ENCODE results near the gene ANTXR1. TPM values are rescaled to one million over a fixed set of nuclear protein-coding genes. Genes with fewer than 3 reads are reported as not detected.
A peak's percentile ranks its signal among the peaks of the same experiment; 100 is the strongest.

The ANTXR1 gene
- total and polyA plus RNA-seq, 2 experiments from 2014 or later = 128 to 191 TPM

DNA sequence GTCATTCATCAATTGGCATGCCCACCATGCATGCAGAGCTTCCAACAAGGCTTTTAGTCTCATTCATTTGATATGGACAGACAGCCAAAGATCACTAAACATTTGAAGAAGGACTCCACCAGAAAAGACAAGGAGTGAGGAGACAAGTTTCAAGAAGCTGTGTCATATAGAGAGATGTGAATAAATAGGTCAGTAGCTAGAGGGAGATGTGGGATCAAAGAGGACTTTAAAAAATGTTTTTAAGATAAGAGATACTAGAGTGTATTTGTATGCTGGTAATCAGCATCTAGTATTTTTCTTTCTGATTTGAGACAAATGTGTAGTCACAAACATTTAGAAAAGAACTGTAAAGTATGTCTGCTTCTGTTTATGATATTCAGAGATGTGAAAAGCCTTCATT lies 48.5 kb downstream of the ANTXR1 start:
- H2AFZ ChIP-seq = no peak overlapping the region
- no peaks in the 10 kb centered on the region for H3K9me3 ChIP-seq (ENCODE audit: low read depth)
- H3K79me2 ChIP-seq (ENCODE audit: insufficient read depth) = peaks cover 86% of the 10 kb centered on the region
- H4K20me1 ChIP-seq (ENCODE audit: insufficient read depth) = 0 out of 2 replicates have a peak, but pooled peaks cover 9% of the 10 kb centered on the region
- in situ Hi-C loops (cut with MboI) = no loop called here
- peaks cover 40% of the 10 kb centered on the region for H3F3A ChIP-seq (ENCODE audit: insufficient read depth)
- peaks cover 27% of the 10 kb centered on the region; the same call in 1 of the 2 replicates for H3K36me3 ChIP-seq (ENCODE audit: low read depth)
- H3K4me2 ChIP-seq (ENCODE audit: unreplicated experiment) = no peak overlapping the region
- no peaks in the 10 kb centered on the region for H3K9me2 ChIP-seq (ENCODE audit: insufficient read depth)
- peaks cover 24% of the 10 kb centered on the region for H3K4me1 ChIP-seq (ENCODE audit: insufficient read depth)
- H3K4me3 ChIP-seq = no peak overlapping the region
- H3K27ac ChIP-seq = no peak overlapping the region
- H3K9ac ChIP-seq = no peak overlapping the region
- H3K27me3 ChIP-seq (replicated peaks; ENCODE audit: insufficient read depth) = no peaks in the 10 kb centered on the region
- TF ChIP-seq EZH2 (IDR thresholded peaks at IDR 0.05; ENCODE audit: insufficient read depth, poor library complexity, severe bottlenecking) = no peak
- no peak for TF ChIP-seq EZH2phosphoT487 (IDR thresholded peaks at IDR 0.05; ENCODE audit: insufficient read depth, low read depth)
- no peak for DNase-seq

- in situ Hi-C loops (cut with MboI) = no loop called here
- Histone ChIP-seq H3K4me2 (ENCODE audit: unreplicated experiment) (no peak overlapping the region), H2AFZ (no peak overlapping the region), H3K9ac (no peak overlapping the region), H3K4me1 (ENCODE audit: insufficient read depth) (peaks cover 23% of the 10 kb centered on the region), H3K36me3 (ENCODE audit: low read depth) (peaks cover 33% of the 10 kb centered on the region; the same call in 1 of the 2 replicates), H3K4me3 (no peak overlapping the region), H3K27me3 (replicated peaks; ENCODE audit: insufficient read depth) (no peaks in the 10 kb centered on the region), H4K20me1 (ENCODE audit: insufficient read depth) (0 out of 2 replicates have a peak, but pooled peaks cover 7% of the 10 kb centered on the region), H3K27ac (no peak overlapping the region), H3F3A (ENCODE audit: insufficient read depth) (peaks cover 45% of the 10 kb centered on the region), H3K9me3 (ENCODE audit: low read depth) (no peaks in the 10 kb centered on the region), H3K79me2 (ENCODE audit: insufficient read depth) (peaks cover 86% of the 10 kb centered on the region), H3K9me2 (ENCODE audit: insufficient read depth) (no peaks in the 10 kb centered on the region)
- DNase-seq = peak; percentile 9
- no peak for TF ChIP-seq EZH2phosphoT487 (IDR thresholded peaks at IDR 0.05; ENCODE audit: insufficient read depth, low read depth)
- TF ChIP-seq EZH2 (IDR thresholded peaks at IDR 0.05; ENCODE audit: insufficient read depth, poor library complexity, severe bottlenecking) = no peak
- WGBS, 2 experiments (ENCODE audit: low coverage in 1 of 2, low lambda C conversion rate in 2 of 2, missing lambda C conversion rate in 2 of 2) = 74% methylated on average over 2 of the region's 2 CpGs
Observed at GRCh38 chr2:69062307-69062962, 49.5 kb downstream of the ANTXR1 start.

- whole genome bisulfite sequencing, 2 experiments (ENCODE audit: low coverage in 1 of 2, low lambda C conversion rate in 2 of 2, missing lambda C conversion rate in 2 of 2) = 100% methylated on average over 1 of the region's 1 CpG
- H3K9ac ChIP-seq = no peak overlapping the region
- H3K4me3 ChIP-seq = no peak overlapping the region
- no peak overlapping the region for H3K4me2 ChIP-seq (ENCODE audit: unreplicated experiment)
- TF ChIP-seq EZH2phosphoT487 (IDR thresholded peaks at IDR 0.05; ENCODE audit: insufficient read depth, low read depth) (no peak), EZH2 (IDR thresholded peaks at IDR 0.05; ENCODE audit: insufficient read depth, poor library complexity, severe bottlenecking) (no peak)
- H3K9me3 ChIP-seq (ENCODE audit: low read depth) = no peaks in the 10 kb centered on the region
- 0 out of 2 replicates have a peak, but pooled peaks cover 7% of the 10 kb centered on the region for H4K20me1 ChIP-seq (ENCODE audit: insufficient read depth)
- no peak overlapping the region for H2AFZ ChIP-seq
- DNase-seq = no peak
- H3F3A ChIP-seq (ENCODE audit: insufficient read depth) = peaks cover 61% of the 10 kb centered on the region
- peaks cover 14% of the 10 kb centered on the region for H3K36me3 ChIP-seq (ENCODE audit: low read depth)
- no peaks in the 10 kb centered on the region for H3K9me2 ChIP-seq (ENCODE audit: insufficient read depth)
- H3K79me2 ChIP-seq (ENCODE audit: insufficient read depth) = peaks cover 73% of the 10 kb centered on the region
- H3K27ac ChIP-seq = no peak overlapping the region
- no peaks in the 10 kb centered on the region for H3K27me3 ChIP-seq (replicated peaks; ENCODE audit: insufficient read depth)
- in situ Hi-C loops (cut with MboI) = no loop called here
- H3K4me1 ChIP-seq (ENCODE audit: insufficient read depth) = peaks cover 16% of the 10 kb centered on the region
Observed at GRCh38 chr2:69065735-69066336, 52.9 kb downstream of the ANTXR1 start.

GRCh38 chr2:69067026-69067630 lies 54.1 kb downstream of the ANTXR1 start:
- Histone ChIP-seq H3K9me3 (ENCODE audit: low read depth) (no peaks in the 10 kb centered on the region), H3K9ac (no peak overlapping the region), H4K20me1 (ENCODE audit: insufficient read depth) (0 out of 2 replicates have a peak, but pooled peaks cover 7% of the 10 kb centered on the region), H3F3A (ENCODE audit: insufficient read depth) (peaks cover 61% of the 10 kb centered on the region), H3K79me2 (ENCODE audit: insufficient read depth) (peaks cover 70% of the 10 kb centered on the region), H2AFZ (no peak overlapping the region), H3K9me2 (ENCODE audit: insufficient read depth) (no peaks in the 10 kb centered on the region), H3K4me2 (ENCODE audit: unreplicated experiment) (no peak overlapping the region), H3K36me3 (ENCODE audit: low read depth) (peaks cover 27% of the 10 kb centered on the region), H3K27me3 (replicated peaks; ENCODE audit: insufficient read depth) (no peaks in the 10 kb centered on the region), H3K4me1 (ENCODE audit: insufficient read depth) (peaks cover 9% of the 10 kb centered on the region; the same call in 1 of the 2 replicates), H3K4me3 (no peak overlapping the region), H3K27ac (no peak overlapping the region)
- no peak for DNase-seq
- TF ChIP-seq EZH2 (IDR thresholded peaks at IDR 0.05; ENCODE audit: insufficient read depth, poor library complexity, severe bottlenecking) (no peak), EZH2phosphoT487 (IDR thresholded peaks at IDR 0.05; ENCODE audit: insufficient read depth, low read depth) (no peak)
- in situ Hi-C loops (cut with MboI) = no loop called here
- 80 to 83% methylated on average over 2 of the region's 2 CpGs for WGBS, 2 experiments (ENCODE audit: low coverage in 1 of 2, low lambda C conversion rate in 2 of 2, missing lambda C conversion rate in 2 of 2)
